Brain microvascular endothelial cell (primary cell): ENCODE measurements around the gene BFSP1.

Source experiments
- DNase-seq: peaks from one replicate; pipeline ENCODE4 v3.0.0-alpha.2; 2020
- H3K27ac ChIP-seq: fragments of 250-450 bp; sonication (Bioruptor Pico); 2 replicates; pipeline ENCODE4 v1.5.1; 2020; ENCODE audit warnings: mild to moderate bottlenecking, moderate library complexity
- H3K27me3 ChIP-seq: fragments of 250-450 bp; sonication (Bioruptor Pico); replicated peaks from 2 replicates; pipeline ENCODE4 v1.5.1; 2020; ENCODE audit warnings: mild to moderate bottlenecking
- H3K36me3 ChIP-seq: fragments of 250-450 bp; sonication (Bioruptor Pico); replicated peaks from 2 replicates; pipeline ENCODE4 v1.5.1; 2020; ENCODE audit warnings: mild to moderate bottlenecking
- H3K4me3 ChIP-seq: 2 replicates; pipeline ENCODE4 v1.5.1; 2011; ENCODE audit warnings: low read depth, mild to moderate bottlenecking, control low read depth, low read length, moderate library complexity
- CTCF ChIP-seq: IDR thresholded peaks from 2 replicates; pipeline ENCODE4 v1.5.1; 2011; ENCODE audit warnings: low read depth, mild to moderate bottlenecking, moderate library complexity, low read length, control low read depth, inconsistent platforms; ENCODE audit errors: missing control alignments
- in situ Hi-C: cut with HindIII; loops from 2 replicates; pipeline ENCODE4 v1.10.0; 2017; ENCODE audit warnings: low sequenced_read_pairs, low pct_ligation_motif_present

Gene BFSP1

GRCh38 chr20:17515053-17515452 is 16.1 kb downstream of the BFSP1 start:
- no peak for TF ChIP-seq CTCF
- Histone ChIP-seq H3K27me3 (no peaks in the 10 kb centered on the region), H3K36me3 (no peaks in the 10 kb centered on the region), H3K27ac (no peak overlapping the region), H3K4me3 (no peak overlapping the region)
- DNase-seq: no peak
- in situ Hi-C loops: no loop called here

DNA sequence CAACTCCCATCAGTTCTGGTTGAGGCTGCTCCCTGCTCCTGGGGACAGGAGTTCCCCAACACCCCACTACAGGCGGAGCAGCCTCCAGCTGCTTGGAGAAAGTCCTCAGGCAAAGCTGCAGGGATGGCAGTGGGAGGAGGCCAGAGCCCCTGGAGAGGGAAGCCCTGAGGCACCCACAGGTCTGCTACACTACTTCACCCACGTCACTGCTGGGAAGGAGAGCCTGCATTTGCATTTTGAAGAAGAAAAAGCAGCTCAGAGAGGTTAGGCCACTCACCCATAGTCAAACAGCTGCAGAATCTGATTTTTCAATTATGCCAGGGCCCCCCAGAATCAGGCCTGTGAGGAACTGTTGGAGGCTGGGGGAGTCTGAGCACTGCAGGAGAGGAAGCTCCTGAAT is 17.2 kb downstream of the BFSP1 start:
- no peak for TF ChIP-seq CTCF
- in situ Hi-C loops: no loop called here
- Histone ChIP-seq H3K27ac (no peak overlapping the region), H3K4me3 (no peak overlapping the region), H3K27me3 (no peaks in the 10 kb centered on the region), H3K36me3 (no peaks in the 10 kb centered on the region)
- no peak for DNase-seq

DNA sequence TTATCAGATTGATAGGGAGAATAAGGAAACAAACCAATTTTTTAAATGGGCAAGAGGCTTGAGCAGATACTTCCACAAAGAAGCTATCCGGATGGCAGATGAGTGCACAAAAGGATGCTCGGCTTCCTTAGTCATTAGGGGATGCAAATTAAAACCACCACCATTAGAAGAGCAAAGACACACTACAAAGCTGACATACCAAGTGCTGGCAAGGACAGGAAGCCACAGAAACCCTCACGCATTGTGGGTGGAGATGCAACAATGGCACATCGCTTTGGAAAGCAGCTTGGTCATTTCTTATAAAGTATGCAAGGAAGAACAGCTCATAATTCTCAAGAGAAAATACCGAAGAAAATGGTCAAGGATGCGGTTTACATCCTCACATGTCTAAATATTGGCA is 19.8 kb downstream of the BFSP1 start:
- H3K36me3 ChIP-seq: no peaks in the 10 kb centered on the region
- H3K27ac ChIP-seq: no peak overlapping the region
- no peak for TF ChIP-seq CTCF
- in situ Hi-C loops: no loop called here
- DNase-seq: no peak
- H3K27me3 ChIP-seq: no peaks in the 10 kb centered on the region
- H3K4me3 ChIP-seq: no peak overlapping the region

DNA sequence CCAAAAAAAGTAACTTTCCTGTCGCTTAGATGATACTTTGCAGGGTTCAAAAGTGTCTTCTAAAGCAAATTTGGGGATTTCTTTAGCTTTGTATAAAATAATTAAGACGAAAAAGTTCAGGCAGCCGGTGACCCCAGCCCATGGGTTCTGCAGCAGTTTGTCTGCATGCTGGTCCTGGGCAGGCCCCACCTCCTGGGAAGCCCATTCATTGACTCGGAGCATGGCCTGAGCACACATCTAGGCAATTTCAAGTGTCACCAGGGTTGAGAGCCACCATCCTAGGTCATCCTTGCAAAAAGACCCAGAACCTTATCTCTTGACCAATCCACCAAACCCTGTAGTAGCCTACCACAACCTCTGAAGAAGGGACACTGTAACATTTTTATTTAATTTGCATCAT is 20.6 kb downstream of the BFSP1 start:
- H3K27ac ChIP-seq: no peak overlapping the region
- DNase-seq: no peak
- H3K36me3 ChIP-seq: no peaks in the 10 kb centered on the region
- TF ChIP-seq CTCF: no peak
- H3K27me3 ChIP-seq: no peaks in the 10 kb centered on the region
- in situ Hi-C loops: no loop called here
- H3K4me3 ChIP-seq: no peak overlapping the region

DNA sequence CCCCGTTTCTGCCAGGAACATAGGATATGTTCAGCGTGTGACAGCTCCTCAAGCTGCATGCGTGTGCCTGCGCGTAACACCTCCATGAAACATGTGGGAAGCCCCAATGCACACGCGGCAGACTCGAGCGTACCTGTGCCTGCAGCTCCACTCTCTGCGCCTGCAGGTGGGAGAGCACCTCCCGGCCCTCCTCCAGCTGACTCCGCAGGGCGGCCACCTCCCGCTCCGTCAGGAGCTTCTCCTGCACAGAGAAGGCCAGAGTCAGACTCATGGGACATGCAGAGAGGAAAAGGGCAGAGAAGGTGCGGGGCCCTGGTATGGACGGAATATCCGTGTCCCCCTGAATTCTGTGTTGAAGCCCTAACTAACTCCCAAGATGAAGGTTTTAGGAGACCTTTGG is 22.4 kb downstream of the BFSP1 start:
- DNase-seq: no peak
- Histone ChIP-seq H3K27me3 (no peaks in the 10 kb centered on the region), H3K36me3 (no peaks in the 10 kb centered on the region), H3K27ac (no peak overlapping the region), H3K4me3 (no peak overlapping the region)
- in situ Hi-C loops: no loop called here
- TF ChIP-seq CTCF: no peak

DNA sequence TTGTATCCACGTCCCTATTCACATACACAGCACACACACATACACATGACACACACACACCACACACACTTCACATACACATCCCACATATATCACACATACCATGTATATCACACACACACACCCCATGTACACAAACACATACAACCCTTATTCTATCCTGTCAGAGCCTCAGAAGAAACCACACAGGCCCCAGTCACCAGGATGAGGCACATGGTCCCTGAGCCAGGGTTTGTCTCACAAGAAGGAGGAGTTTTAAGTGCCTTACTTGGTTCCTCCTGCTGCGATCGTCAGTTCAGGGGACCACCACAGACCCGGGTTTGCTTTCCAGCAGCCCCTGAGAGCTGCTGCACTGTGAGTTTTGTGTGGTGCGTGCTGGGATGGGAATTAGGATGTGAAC is 23.6 kb downstream of the BFSP1 start:
- no peak overlapping the region for H3K27ac ChIP-seq
- in situ Hi-C loops: no loop called here
- no peak for TF ChIP-seq CTCF
- H3K4me3 ChIP-seq: no peak overlapping the region
- no peaks in the 10 kb centered on the region for H3K36me3 ChIP-seq
- no peaks in the 10 kb centered on the region for H3K27me3 ChIP-seq
- DNase-seq: no peak
